GM12865 (cell line): ENCODE measurements around the gene SNX18.
"Not testable (repeated sequence)": the region's sequence is repeated elsewhere in the genome, so short reads cannot be mapped to it uniquely, and the experiment has no call there.

Experiments
- DNase-seq: peaks from one replicate; pipeline ENCODE4 v3.0.0; 2010; ENCODE audit warnings: low read depth
- H3K4me3 ChIP-seq: 2 replicates; pipeline ENCODE4 v1.5.1; 2011; ENCODE audit warnings: mild to moderate bottlenecking, low read depth, low read length, control low read depth
- TF ChIP-seq, protein P1 (sequence below): IDR thresholded peaks from 2 replicates; pipeline ENCODE4 v1.5.1; 2011; ENCODE audit warnings: low read length, control low read depth, low read depth, inconsistent platforms; ENCODE audit not compliant: insufficient read depth; ENCODE audit errors: missing control alignments

SNX18 gene

DNA sequence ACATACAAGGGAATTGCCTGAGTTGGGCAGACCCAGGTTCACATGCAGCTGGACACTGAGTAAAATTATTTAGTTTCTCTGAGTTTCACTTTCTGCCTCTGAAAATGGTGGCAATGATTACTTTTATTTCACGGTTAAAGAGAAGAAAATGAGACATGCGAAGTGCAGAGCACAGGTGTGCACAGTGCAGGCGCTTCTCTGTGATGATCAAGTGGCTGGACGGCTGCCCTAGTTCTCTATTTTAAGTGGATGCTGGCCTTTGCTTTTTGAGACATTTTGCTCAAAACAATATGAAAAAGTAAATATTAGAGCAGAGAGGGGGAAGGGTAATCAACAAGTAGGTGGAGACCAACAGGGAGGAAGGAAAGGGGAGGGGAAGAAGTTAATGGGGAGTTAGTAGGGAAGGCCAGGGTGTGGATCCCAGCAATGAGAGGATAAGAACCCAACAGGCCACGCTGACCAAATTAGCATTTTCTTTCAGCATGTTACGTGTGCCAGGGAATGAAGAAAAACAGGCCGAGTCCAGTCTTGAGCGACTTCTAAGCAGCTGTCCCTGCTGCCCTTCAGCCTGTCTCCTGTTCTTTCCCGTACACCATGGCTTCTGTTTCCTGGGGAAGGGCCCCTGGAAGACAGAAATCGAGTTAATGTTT is 16.1 kb downstream of the SNX18 start:
- TF ChIP-seq, protein P1, sequence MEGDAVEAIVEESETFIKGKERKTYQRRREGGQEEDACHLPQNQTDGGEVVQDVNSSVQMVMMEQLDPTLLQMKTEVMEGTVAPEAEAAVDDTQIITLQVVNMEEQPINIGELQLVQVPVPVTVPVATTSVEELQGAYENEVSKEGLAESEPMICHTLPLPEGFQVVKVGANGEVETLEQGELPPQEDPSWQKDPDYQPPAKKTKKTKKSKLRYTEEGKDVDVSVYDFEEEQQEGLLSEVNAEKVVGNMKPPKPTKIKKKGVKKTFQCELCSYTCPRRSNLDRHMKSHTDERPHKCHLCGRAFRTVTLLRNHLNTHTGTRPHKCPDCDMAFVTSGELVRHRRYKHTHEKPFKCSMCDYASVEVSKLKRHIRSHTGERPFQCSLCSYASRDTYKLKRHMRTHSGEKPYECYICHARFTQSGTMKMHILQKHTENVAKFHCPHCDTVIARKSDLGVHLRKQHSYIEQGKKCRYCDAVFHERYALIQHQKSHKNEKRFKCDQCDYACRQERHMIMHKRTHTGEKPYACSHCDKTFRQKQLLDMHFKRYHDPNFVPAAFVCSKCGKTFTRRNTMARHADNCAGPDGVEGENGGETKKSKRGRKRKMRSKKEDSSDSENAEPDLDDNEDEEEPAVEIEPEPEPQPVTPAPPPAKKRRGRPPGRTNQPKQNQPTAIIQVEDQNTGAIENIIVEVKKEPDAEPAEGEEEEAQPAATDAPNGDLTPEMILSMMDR = no peak
- no peak for DNase-seq
- H3K4me3 ChIP-seq = no peak overlapping the region

- H3K4me3 ChIP-seq = no peak overlapping the region
- DNase-seq = no peak
- TF ChIP-seq, protein P1 = no peak
Measured at GRCh38 chr5:54534191-54535004, 16.8 kb downstream of the SNX18 start.

DNA sequence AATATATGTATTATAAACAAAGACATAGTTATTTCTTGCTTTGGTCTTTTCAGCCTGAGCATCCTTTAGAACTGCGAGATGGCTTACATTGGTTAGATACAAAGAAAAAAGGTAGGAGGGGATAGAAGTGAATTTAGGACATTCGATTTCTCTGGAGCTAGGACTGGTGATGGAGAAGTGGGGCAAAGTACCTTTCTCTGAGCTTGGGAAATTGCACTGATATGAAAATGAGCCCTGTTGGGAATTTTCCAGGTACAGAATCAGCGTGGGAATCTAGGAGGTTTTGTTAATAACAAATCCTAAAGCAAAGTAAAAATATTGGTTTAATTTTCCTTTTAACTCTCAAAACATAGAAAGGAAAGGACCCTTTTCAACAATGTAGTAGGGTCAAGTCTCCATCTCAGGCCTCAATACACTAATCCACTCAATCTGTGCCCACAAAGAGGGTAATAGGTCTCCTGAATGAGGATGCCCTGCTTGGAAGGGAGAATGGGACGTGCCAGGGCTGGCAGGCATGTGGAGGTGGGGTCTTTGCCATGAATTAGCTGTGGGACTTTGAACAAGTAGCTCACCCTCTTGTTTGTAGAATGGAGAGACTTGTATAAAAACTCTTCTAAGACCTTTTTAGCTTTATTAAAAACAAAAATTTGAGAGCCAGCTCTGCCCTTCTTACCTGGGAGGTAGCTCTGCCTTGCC is 17.7 kb downstream of the SNX18 start:
- DNase-seq = no peak
- TF ChIP-seq, protein P1 = no peak
- H3K4me3 ChIP-seq = no peak overlapping the region

GRCh38 chr5:54536375-54536774 is 18.8 kb downstream of the SNX18 start:
- not testable (repeated sequence) for DNase-seq, H3K4me3 ChIP-seq

DNA sequence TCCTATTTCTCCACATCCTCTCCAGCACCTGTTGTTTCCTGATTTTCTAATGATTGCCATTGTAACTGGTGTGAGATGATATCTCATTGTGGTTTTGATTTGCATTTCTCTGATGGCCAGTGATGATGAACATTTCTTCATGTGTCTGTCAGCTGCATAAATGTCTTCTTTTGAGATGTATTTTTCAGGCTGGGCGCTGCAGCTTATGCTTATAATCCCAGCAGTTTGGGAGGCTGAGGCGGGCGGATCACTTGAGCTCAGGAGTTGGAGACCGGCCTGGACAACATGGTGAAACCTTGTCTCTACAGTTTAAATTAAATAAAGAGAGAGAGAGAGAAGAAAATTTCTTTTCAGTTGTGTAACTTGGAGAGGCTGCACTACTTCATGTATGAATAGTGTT is 19.3 kb downstream of the SNX18 start:
- not testable (repeated sequence) for H3K4me3 ChIP-seq, DNase-seq

DNA sequence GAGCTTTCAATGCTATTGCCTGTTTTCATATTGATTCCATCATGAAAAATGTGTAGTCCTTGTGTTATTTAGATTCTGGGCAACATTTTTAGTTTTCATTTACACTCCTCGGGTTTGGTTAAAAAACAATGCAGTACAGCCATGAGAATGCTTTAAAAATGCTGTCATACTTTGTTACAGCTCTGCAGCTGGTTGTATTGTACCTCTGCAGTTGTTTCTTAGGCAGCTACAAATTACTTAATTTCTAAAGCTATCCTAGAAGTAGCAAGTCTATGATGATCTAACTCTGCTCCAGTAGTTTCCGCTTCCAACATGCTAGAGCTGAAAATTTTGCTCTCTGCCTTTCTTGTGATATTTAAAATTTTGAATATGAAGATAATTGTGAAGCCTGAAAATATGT is 20.2 kb downstream of the SNX18 start:
- H3K4me3 ChIP-seq = no peak overlapping the region
- DNase-seq = no peak
- TF ChIP-seq, protein P1 = no peak

GRCh38 chr5:54538156-54538555 is 20.6 kb downstream of the SNX18 start:
- no peak overlapping the region for H3K4me3 ChIP-seq
- no peak for DNase-seq
- TF ChIP-seq, protein P1 = no peak
